Panc1 (cell line): ENCODE measurements around the gene CUL7.

Experiments used
- POLR2AphosphoS5 ChIP-seq: IDR thresholded peaks from 2 replicates; pipeline ENCODE4 v1.6.1; 2012; ENCODE audit warnings: mild to moderate bottlenecking, low read depth, low read length, moderate library complexity
- REST ChIP-seq, 2 experiments: IDR thresholded peaks; 2 replicates each; pipeline ENCODE4 v1.6.1; 2011 to 2012; ENCODE audit warnings: low read depth in 2 of 2, control low read depth in 1 of 2, low read length in 1 of 2, mild to moderate bottlenecking in 1 of 2, moderate library complexity in 1 of 2; ENCODE audit not compliant: insufficient read depth in 1 of 2

- TF ChIP-seq POLR2AphosphoS5 (no peak), REST (IDR thresholded peaks at IDR 0.05; ENCODE audit: insufficient read depth in 1 of 2, low read depth in 2 of 2, low read length in 1 of 2) (no peak)
Observed at GRCh38 chr6:43019152-43019551, 34.5 kb downstream of the CUL7 start.
